Parathyroid adenoma (tissue), 2 donors: ENCODE results near the gene SLC6A13.

Source experiments
- H2AFZ ChIP-seq: fragments of 300-600 bp; sonication (generic); one replicate; pipeline ENCODE4 v1.7.0; 2017; ENCODE audit warnings: antibody characterized with exemption, mild to moderate bottlenecking
- H3K27ac ChIP-seq: fragments of 300-600 bp; sonication (generic); one replicate; pipeline ENCODE4 v1.7.0; 2017
- H3K27me3 ChIP-seq: fragments of 300-600 bp; sonication (generic); one replicate; pipeline ENCODE4 v1.7.0; 2017; ENCODE audit warnings: low read length; ENCODE audit not compliant: control insufficient read depth, insufficient read depth
- H3K36me3 ChIP-seq: fragments of 300-600 bp; sonication (generic); one replicate; pipeline ENCODE4 v1.7.0; 2017; ENCODE audit warnings: low read length; ENCODE audit not compliant: control insufficient read depth, insufficient read depth
- H3K4me1 ChIP-seq: fragments of 300-600 bp; sonication (generic); one replicate; pipeline ENCODE4 v1.7.0; 2017; ENCODE audit warnings: control low read depth
- H3K4me2 ChIP-seq: fragments of 300-600 bp; sonication (generic); one replicate; pipeline ENCODE4 v1.7.0; 2017; ENCODE audit warnings: low read length
- H3K4me3 ChIP-seq: fragments of 300-600 bp; sonication (generic); one replicate; pipeline ENCODE4 v1.7.0; 2017; ENCODE audit warnings: low read depth, low read length
- H3K79me2 ChIP-seq: fragments of 300-600 bp; sonication (generic); one replicate; pipeline ENCODE4 v1.7.0; 2017; ENCODE audit warnings: control low read depth
- H3K9ac ChIP-seq: fragments of 300-600 bp; sonication (generic); one replicate; pipeline ENCODE4 v1.7.0; 2017; ENCODE audit warnings: mild to moderate bottlenecking
- H3K9me3 ChIP-seq: fragments of 300-600 bp; sonication (generic); one replicate; pipeline ENCODE4 v1.7.0; 2017; ENCODE audit warnings: low read length; ENCODE audit not compliant: control insufficient read depth
- TF ChIP-seq, protein P1 (sequence below): fragments of 300-600 bp; sonication (generic); IDR thresholded peaks from one replicate; pipeline ENCODE4 v1.7.0; 2017; ENCODE audit warnings: antibody characterized with exemption, mild to moderate bottlenecking
- donor health status: primary hyperparathyroidism.

The SLC6A13 gene

DNA sequence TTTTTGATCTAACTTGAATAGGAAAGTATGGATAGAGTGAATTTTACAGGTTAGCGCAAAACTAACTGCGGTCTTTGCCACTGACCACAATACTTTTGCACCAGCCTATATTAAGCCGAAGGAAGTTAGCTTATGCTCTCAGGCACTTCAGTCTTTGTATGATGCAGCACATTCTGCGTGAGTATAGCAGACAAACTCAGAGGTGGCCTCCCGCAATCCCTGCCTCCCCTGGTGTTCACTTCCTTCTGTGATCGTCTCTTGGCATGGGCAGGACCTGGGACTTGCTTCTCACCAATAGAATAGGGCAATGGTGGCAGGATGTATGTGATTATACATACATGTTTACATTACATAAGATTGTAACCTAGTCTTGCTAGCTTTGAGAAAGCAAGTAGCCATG, 10.3 kb upstream of the SLC6A13 start:
- TF ChIP-seq, protein P1, sequence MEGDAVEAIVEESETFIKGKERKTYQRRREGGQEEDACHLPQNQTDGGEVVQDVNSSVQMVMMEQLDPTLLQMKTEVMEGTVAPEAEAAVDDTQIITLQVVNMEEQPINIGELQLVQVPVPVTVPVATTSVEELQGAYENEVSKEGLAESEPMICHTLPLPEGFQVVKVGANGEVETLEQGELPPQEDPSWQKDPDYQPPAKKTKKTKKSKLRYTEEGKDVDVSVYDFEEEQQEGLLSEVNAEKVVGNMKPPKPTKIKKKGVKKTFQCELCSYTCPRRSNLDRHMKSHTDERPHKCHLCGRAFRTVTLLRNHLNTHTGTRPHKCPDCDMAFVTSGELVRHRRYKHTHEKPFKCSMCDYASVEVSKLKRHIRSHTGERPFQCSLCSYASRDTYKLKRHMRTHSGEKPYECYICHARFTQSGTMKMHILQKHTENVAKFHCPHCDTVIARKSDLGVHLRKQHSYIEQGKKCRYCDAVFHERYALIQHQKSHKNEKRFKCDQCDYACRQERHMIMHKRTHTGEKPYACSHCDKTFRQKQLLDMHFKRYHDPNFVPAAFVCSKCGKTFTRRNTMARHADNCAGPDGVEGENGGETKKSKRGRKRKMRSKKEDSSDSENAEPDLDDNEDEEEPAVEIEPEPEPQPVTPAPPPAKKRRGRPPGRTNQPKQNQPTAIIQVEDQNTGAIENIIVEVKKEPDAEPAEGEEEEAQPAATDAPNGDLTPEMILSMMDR = no peak
- Histone ChIP-seq H3K27me3 (no peaks in the 10 kb centered on the region), H3K27ac (no peak overlapping the region), H3K79me2 (no peaks in the 10 kb centered on the region), H3K4me3 (no peak overlapping the region), H3K9me3 (no peaks in the 10 kb centered on the region), H3K36me3 (no peaks in the 10 kb centered on the region), H3K4me1 (peaks cover 6% of the 10 kb centered on the region), H2AFZ (no peak overlapping the region), H3K4me2 (no peak overlapping the region), H3K9ac (no peak overlapping the region)

DNA sequence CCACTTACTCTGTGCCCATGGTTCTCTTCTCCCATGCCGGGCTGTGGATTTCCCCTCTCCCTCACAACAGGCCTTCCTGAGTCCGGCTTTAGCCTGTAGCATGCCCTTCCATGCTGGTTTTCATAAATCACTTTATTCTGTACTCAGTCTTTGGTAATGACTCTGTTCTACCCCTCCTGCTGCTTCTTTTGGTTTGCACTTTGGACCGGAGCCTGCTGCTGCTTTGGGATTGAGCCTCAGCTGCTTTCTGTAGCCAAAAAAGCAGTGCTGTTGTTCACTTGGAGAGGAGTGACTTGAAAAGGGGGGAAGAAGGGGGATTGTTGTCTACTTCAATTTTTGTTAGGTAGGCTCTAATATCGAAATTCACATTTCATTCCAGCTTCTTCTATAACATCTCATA, 8.5 kb upstream of the SLC6A13 start:
- H3K79me2 ChIP-seq = no peaks in the 10 kb centered on the region
- H3K27ac ChIP-seq = no peak overlapping the region
- peaks cover 10% of the 10 kb centered on the region for H3K4me1 ChIP-seq
- H3K27me3 ChIP-seq = no peaks in the 10 kb centered on the region
- no peak overlapping the region for H2AFZ ChIP-seq
- H3K9me3 ChIP-seq = no peaks in the 10 kb centered on the region
- H3K9ac ChIP-seq = no peak overlapping the region
- H3K4me2 ChIP-seq = no peak overlapping the region
- no peak overlapping the region for H3K4me3 ChIP-seq
- H3K36me3 ChIP-seq = no peaks in the 10 kb centered on the region
- TF ChIP-seq, protein P1 = no peak

GRCh38 chr12:269191-269590, 6.6 kb upstream of the SLC6A13 start:
- Histone ChIP-seq H3K27me3 (no peaks in the 10 kb centered on the region), H3K36me3 (no peaks in the 10 kb centered on the region), H2AFZ (no peak overlapping the region), H3K9me3 (no peaks in the 10 kb centered on the region), H3K27ac (no peak overlapping the region), H3K4me3 (no peak overlapping the region), H3K4me1 (peaks cover 10% of the 10 kb centered on the region), H3K4me2 (no peak overlapping the region), H3K9ac (no peak overlapping the region), H3K79me2 (no peaks in the 10 kb centered on the region)
- TF ChIP-seq, protein P1 = no peak

GRCh38 chr12:268483-268840, 5.8 kb upstream of the SLC6A13 start:
- no peak overlapping the region for H3K9ac ChIP-seq
- peaks cover 10% of the 10 kb centered on the region for H3K4me1 ChIP-seq
- H2AFZ ChIP-seq = peak overlapping the region; percentile 35
- no peaks in the 10 kb centered on the region for H3K9me3 ChIP-seq
- no peak overlapping the region for H3K4me2 ChIP-seq
- TF ChIP-seq, protein P1 = no peak
- no peak overlapping the region for H3K4me3 ChIP-seq
- H3K36me3 ChIP-seq = no peaks in the 10 kb centered on the region
- H3K27me3 ChIP-seq = no peaks in the 10 kb centered on the region
- H3K79me2 ChIP-seq = no peaks in the 10 kb centered on the region
- no peak overlapping the region for H3K27ac ChIP-seq

- no peak overlapping the region for H3K27ac ChIP-seq
Observed at GRCh38 chr12:267581-268482, 5.2 kb upstream of the SLC6A13 start.

More at GRCh38 chr12:267581-268482, 5.2 kb upstream of the SLC6A13 start:
- no peaks in the 10 kb centered on the region for H3K27me3 ChIP-seq
- no peak overlapping the region for H3K4me3 ChIP-seq
- peaks cover 10% of the 10 kb centered on the region for H3K4me1 ChIP-seq
- TF ChIP-seq, protein P1 = no peak
- H3K9ac ChIP-seq = no peak overlapping the region
- H3K36me3 ChIP-seq = no peaks in the 10 kb centered on the region
- H2AFZ ChIP-seq = peak overlapping the region; percentile 35
- H3K79me2 ChIP-seq = no peaks in the 10 kb centered on the region
- no peaks in the 10 kb centered on the region for H3K9me3 ChIP-seq
- no peak overlapping the region for H3K4me2 ChIP-seq
